Muscle of leg (tissue), 11 donors: ENCODE results near the gene TSPAN9. TPM values are rescaled to one million over a fixed set of nuclear protein-coding genes. Genes with fewer than 3 reads are reported as not detected.

ENCODE experiments used
- DNase-seq: peaks from one replicate; pipeline ENCODE4 v3.0.0; 2013
- H3K27ac ChIP-seq: one replicate; pipeline ENCODE4 v1.5.1; 2013; ENCODE audit warnings: mild to moderate bottlenecking, low read length, control low read depth
- H3K27me3 ChIP-seq: one replicate; pipeline ENCODE4 v1.6.1; 2013; ENCODE audit warnings: low read length; ENCODE audit not compliant: control insufficient read depth, insufficient read depth
- H3K36me3 ChIP-seq: one replicate; pipeline ENCODE4 v1.6.1; 2013; ENCODE audit warnings: low read length; ENCODE audit not compliant: control insufficient read depth, insufficient read depth
- H3K4me1 ChIP-seq: one replicate; pipeline ENCODE4 v1.6.1; 2013; ENCODE audit warnings: low read length; ENCODE audit not compliant: control insufficient read depth, insufficient read depth
- H3K4me3 ChIP-seq: one replicate; pipeline ENCODE4 v1.5.1; 2013; ENCODE audit warnings: low read length, control low read depth
- H3K9me3 ChIP-seq: replicated peaks from 2 replicates; pipeline ENCODE4 v1.6.1; 2013; ENCODE audit warnings: low read depth, low read length; ENCODE audit not compliant: control insufficient read depth
- WGBS: methylation state at CpG from one replicate; pipeline ENCODE4 v1.1.5; 2013; ENCODE audit warnings: missing lambda C conversion rate; ENCODE audit not compliant: insufficient coverage; 5-methylcytosine and 5-hydroxymethylcytosine counted together
- polyA plus RNA-seq, 8 donors: library from polyadenylated mRNA; unstranded; fragments of 120-200 nt; gene quantifications; one replicate each; pipeline versions ENCODE4 v1.2.1 to v1.2.3, GENCODE V29; 2013; ENCODE audit warnings: inconsistent platforms in 1 of 8, low replicate concordance in 1 of 8; ENCODE audit not compliant: insufficient read length in 8 of 8, insufficient read depth in 1 of 8
- total RNA-seq: library from RNA; stranded (reverse); fragments of 120-200 nt; gene quantifications from one replicate; pipeline ENCODE4 v1.2.4, GENCODE V29; 2013

TSPAN9 gene
- total and polyA plus RNA-seq, 9 donors = 56.6 to 142 (median 116) TPM

DNA sequence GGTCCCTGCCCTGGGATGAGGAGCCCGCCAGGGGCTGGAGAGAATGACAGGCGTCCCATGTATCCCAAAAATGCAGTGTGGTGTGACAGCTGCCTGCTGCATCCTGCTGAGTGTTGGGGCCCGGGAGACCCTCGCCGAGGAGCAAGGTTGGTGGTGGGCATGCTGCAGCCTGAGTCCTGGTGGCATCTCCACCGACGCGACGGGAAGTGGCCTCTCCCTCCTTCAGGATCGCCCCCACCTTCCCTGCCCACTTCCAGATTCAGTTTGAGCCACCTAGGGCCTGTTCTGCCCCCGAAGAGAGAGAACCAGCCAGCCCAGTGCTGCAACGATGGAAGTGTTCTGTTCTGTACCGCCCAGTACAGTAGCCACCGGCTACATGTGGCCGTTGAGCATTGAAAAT lies 70.1 kb downstream of the TSPAN9 start:
- Histone ChIP-seq H3K27me3 (peaks cover under 1% of the 10 kb centered on the region), H3K9me3 (peaks cover 2% of the 10 kb centered on the region), H3K27ac (no peak overlapping the region), H3K4me3 (no peak overlapping the region), H3K4me1 (peaks cover 88% of the 10 kb centered on the region), H3K36me3 (no peaks in the 10 kb centered on the region)
- no peak for DNase-seq
- WGBS = 86% methylated on average over 15 of the region's 15 CpGs

DNA sequence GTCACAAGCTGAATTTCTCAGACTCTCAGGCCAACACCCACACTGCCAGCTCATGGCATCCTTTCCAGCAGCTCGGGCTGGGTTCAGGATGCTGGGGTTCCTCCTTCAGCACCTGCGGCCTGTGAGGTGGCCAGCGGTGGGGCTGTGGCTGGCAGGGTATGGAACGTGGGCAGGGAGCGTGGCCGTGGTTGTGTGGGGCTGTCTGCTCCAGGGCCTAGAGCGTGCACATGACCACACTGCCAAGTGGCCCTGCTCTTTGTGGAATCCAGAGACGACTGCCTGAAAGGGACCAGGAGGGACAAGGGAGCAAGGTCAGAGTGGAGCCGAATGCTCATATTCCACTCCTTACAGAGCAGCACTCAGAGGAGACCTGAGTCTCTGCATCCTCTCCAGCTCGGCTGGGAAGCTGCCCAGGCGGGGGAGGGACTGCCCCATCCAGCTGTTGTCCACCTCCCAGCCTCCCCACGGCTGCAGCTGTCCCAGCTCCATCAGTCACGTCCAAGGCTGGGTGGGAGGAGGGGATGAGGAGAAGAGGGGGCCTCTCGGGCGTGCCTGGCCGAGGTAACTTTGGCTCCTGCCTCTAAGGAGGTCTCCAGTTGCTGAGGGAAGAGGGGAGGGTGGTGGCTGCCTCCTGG lies 71.3 kb downstream of the TSPAN9 start:
- 27% methylated on average over 10 of the region's 16 CpGs for WGBS
- H3K27ac ChIP-seq = peak overlapping the region; percentile 83
- peaks cover 88% of the 10 kb centered on the region for H3K4me1 ChIP-seq
- DNase-seq = peak; percentile 97
- H3K4me3 ChIP-seq = no peak overlapping the region
- no peaks in the 10 kb centered on the region for H3K27me3 ChIP-seq
- H3K36me3 ChIP-seq = no peaks in the 10 kb centered on the region
- H3K9me3 ChIP-seq = peaks cover 2% of the 10 kb centered on the region

DNA sequence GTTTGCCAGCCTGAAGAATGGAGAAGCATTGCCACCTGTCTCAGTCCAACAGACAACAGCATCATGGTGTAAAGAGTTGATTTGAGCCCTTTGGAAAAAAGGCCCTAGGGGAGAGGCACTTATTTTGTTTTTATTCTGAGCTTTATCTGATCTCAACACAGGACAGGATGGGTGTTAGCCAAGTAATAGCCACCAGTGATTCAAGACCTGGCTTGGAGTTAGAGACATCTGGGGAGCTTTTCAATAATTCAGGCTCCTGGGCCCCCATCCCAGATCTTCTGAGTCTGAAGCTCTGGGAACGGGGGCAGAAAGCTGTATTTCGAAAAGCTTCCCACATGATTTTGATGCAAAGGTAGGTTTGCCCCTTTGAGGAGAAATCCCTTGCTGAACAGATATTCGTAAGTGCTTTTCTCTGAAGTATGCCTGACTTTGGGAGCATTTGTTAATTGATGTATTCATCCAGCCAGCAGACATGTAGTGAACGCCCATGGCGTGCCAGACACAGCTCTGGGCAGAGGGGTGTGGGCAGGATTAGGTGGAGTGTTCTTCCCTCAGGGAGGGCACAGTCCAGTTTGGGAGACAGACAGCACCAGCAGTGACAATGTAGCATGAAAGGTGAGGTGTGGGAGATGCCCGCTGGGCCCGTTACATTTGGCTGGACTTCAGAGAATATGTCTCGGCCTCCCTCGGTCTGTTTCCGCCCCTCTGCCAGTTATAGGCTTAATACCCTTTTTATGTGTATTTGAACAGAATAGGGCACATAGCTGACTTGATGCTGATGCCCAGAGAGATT lies 72.5 kb downstream of the TSPAN9 start:
- Histone ChIP-seq H3K27ac (peak overlapping the region; percentile 83), H3K36me3 (no peaks in the 10 kb centered on the region), H3K4me1 (peaks cover 88% of the 10 kb centered on the region), H3K9me3 (no peaks in the 10 kb centered on the region), H3K4me3 (no peak overlapping the region), H3K27me3 (no peaks in the 10 kb centered on the region)
- 57% methylated on average over 7 of the region's 10 CpGs for WGBS
- DNase-seq = peak; percentile 82

DNA sequence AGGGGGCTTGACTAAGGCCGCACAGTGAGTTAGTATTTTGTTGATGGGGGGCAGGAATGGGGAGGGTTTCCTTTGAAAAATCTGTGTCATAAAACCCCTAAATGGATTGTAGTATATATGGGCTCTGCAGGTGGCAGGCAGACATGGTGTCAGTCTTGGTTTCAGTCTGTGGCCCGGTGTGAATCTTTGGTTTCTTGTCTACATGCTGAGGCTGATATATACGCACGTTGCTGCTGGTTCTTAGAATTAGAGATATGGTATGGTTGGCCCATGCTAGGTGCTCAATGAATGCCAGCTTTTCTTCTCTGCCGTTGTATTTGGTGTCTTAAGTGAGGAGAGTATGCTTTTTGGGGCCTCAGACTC lies 73.1 kb downstream of the TSPAN9 start:
- Histone ChIP-seq H3K4me1 (peaks cover 88% of the 10 kb centered on the region), H3K4me3 (no peak overlapping the region), H3K27ac (peak overlapping the region; percentile 69), H3K36me3 (no peaks in the 10 kb centered on the region), H3K9me3 (no peaks in the 10 kb centered on the region), H3K27me3 (no peaks in the 10 kb centered on the region)
- no peak for DNase-seq
- 25% methylated on average over 1 of the region's 5 CpGs for WGBS

DNA sequence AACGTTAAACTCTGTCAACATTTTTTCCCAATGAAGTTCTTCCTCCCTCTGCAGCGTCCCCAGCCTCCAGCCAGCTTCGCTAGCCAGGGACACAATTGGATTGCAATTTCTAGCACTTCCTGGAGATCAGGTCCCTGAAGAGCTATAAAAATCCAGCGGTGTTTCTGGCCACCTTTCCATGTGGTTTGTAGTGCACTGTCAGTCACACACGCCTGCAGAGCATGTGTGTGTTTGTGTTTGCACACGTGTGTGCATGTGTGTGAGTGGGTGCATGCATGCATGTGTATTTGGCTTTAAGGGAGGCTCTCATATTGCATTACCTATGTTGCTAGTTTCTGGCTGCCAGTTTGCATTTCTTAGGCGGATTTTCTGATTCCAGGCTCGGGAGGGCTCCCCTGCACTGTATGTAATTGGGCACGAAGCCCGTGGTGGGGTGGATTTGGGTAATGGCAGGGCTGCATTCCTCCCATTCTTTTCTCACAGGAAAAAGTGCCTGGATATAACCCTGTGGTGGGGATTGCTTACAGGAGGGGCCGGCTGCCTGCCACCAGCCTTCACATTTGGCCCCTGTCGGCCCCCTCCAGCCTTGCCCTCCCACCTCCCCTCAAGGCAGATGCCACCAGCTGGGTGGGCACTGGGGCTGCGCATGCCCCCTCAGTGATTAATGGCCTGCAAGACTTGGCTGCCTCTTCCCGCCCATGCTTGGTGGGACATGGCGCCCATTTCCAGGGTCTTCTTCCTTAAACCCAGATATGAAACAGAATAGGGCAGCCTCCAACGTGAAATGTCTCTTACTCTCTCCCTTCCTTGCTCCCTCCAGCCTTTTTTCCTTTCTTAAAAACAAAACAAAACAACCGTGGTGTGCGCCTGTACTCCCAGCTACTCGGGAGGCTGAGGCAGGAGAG lies 74.0 kb downstream of the TSPAN9 start:
- Histone ChIP-seq H3K27me3 (no peaks in the 10 kb centered on the region), H3K4me1 (peaks cover 88% of the 10 kb centered on the region), H3K27ac (peak overlapping the region; percentile 69), H3K4me3 (no peak overlapping the region), H3K36me3 (no peaks in the 10 kb centered on the region), H3K9me3 (no peaks in the 10 kb centered on the region)
- WGBS = 9% methylated on average over 14 of the region's 19 CpGs
- DNase-seq = peak; percentile 94

DNA sequence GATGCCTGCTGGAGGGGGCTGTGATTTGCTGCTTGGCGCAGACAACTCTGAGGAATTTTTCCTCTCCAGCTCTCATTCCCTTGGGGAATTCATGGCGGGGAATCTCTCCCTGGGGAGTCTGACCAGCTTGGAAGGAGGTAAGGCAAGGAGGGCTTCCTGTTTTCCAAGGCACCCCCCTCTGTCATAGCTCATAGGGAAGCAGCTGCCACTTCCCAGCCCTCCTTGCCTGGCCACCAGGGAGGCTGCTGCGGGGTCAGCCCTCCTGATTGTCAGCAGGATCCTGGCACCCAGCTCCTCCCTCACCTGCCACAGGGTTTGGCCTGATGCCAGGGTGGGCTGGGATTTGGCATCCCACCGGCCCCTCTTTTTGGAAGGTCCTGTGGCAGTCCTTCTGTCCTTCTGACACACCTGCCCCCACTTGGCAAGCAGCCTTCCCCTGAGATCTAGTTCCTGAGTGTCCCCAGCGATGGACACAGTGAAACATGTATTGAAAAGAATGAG lies 74.9 kb downstream of the TSPAN9 start:
- Histone ChIP-seq H3K4me3 (no peak overlapping the region), H3K27me3 (no peaks in the 10 kb centered on the region), H3K9me3 (no peaks in the 10 kb centered on the region), H3K4me1 (peaks cover 80% of the 10 kb centered on the region), H3K27ac (peak overlapping the region; percentile 69), H3K36me3 (no peaks in the 10 kb centered on the region)
- DNase-seq = peak; percentile 78
- WGBS = 15% methylated on average over 2 of the region's 5 CpGs

DNA sequence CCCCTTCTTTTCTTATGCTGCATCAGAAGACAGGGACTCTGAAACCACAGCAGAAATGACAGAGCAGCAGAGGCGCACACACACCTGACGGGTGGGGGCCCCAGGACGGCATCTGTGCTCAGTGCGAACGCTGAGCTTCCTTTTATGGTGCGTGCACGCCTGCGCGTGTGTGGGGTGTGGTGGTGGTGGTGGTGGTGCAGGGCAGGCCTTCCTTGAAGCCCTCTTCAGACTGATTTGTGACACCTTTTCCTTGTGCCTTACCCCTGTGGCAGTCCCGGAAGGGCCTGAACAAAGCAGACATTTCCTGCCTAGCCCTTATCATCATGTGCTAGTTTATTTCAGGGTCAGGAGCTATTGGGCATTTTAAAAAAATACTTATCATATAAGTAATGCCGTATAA lies 75.7 kb downstream of the TSPAN9 start:
- peaks cover 75% of the 10 kb centered on the region for H3K4me1 ChIP-seq
- no peak for DNase-seq
- no peak overlapping the region for H3K4me3 ChIP-seq
- no peaks in the 10 kb centered on the region for H3K9me3 ChIP-seq
- H3K27me3 ChIP-seq = no peaks in the 10 kb centered on the region
- H3K36me3 ChIP-seq = no peaks in the 10 kb centered on the region
- 61% methylated on average over 9 of the region's 11 CpGs for WGBS
- no peak overlapping the region for H3K27ac ChIP-seq

DNA sequence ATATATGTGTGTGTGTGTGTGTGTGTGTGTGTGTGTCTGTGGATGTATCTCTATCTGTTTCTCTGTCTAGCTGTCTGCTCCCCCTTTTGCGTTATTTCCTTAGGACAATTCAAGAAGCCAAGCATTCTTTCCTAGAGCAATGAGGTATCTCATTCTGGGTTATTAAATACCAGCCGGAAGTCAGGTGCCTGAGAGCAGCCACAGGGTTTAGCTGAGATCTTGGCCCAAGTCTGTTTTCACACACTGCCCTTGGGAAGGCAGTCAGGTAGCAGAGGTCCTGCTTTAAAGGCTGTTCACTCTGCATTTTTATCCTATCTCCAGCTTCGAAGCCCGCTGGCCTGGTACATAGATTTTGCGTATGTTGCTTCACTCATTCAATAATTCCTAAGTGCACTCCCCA lies 76.8 kb downstream of the TSPAN9 start:
- no peak for DNase-seq
- H3K4me1 ChIP-seq = peaks cover 71% of the 10 kb centered on the region
- no peak overlapping the region for H3K4me3 ChIP-seq
- H3K36me3 ChIP-seq = no peaks in the 10 kb centered on the region
- 75% methylated on average over 4 of the region's 5 CpGs for WGBS
- H3K9me3 ChIP-seq = no peaks in the 10 kb centered on the region
- H3K27ac ChIP-seq = no peak overlapping the region
- H3K27me3 ChIP-seq = no peaks in the 10 kb centered on the region

DNA sequence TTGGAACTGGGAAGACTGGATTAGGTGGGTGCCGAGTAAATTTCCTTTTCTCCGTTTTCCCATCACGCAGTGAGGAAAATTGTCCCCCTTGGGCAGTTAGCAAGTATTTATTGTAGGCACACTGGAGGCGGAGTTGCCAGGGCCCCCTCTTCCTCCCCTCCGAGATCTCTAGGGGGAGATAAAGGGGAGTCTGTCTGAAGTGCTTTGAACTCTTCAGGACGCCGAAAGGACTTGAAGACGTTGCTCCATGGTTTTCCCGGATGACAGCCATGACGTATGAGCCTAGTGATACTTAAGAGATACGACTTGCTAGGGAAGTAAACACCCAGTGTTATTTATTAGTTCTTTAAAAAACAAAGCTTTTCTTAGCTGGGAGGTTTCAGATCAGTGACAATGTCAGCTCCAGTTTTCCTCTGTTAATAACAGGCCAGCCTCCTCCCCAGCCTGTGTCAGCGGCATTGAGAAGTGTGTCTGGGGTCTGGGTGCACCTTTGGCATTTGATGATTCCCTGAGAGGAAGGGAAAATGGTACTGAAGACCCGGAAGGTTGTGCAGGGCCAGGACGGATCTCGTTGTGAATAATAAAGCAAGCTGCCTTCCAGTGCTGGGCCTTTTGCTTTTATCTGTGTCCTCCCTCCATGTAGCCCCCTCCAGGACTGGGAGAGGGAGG lies 78.7 kb downstream of the TSPAN9 start:
- WGBS = 42% methylated on average over 4 of the region's 15 CpGs
- no peak overlapping the region for H3K4me3 ChIP-seq
- H3K4me1 ChIP-seq = peaks cover 58% of the 10 kb centered on the region
- H3K27me3 ChIP-seq = no peaks in the 10 kb centered on the region
- no peak overlapping the region for H3K27ac ChIP-seq
- no peaks in the 10 kb centered on the region for H3K36me3 ChIP-seq
- DNase-seq = peak; percentile 42
- H3K9me3 ChIP-seq = no peaks in the 10 kb centered on the region
